Duodenal mucosa (tissue), 2 donors: Measurements from ENCODE around the gene ENPP6.
"Not testable (repeated sequence)": the region's sequence is repeated elsewhere in the genome, so short reads cannot be mapped to it uniquely, and the experiment has no call there.

Experiments used
- H3K27ac ChIP-seq: one replicate; pipeline ENCODE4 v1.7.0; 2013; ENCODE audit warnings: low read depth, low read length
- H3K27me3 ChIP-seq, 2 donors: one replicate each; pipeline ENCODE4 v1.7.0; 2013; ENCODE audit warnings: low read length in 2 of 2, control low read depth in 1 of 2; ENCODE audit not compliant: insufficient read depth in 2 of 2, control insufficient read depth in 1 of 2
- H3K36me3 ChIP-seq, 2 donors: one replicate each; pipeline ENCODE4 v1.7.0; 2013; ENCODE audit warnings: low read length in 2 of 2, control low read depth in 1 of 2; ENCODE audit not compliant: insufficient read depth in 2 of 2, control insufficient read depth in 1 of 2
- H3K4me1 ChIP-seq, 2 donors: one replicate each; pipeline ENCODE4 v1.7.0; 2013; ENCODE audit warnings: low read length in 2 of 2, control low read depth in 1 of 2; ENCODE audit not compliant: insufficient read depth in 2 of 2, control insufficient read depth in 1 of 2
- H3K4me3 ChIP-seq, 2 donors: one replicate each; pipeline ENCODE4 v1.7.0; 2013; ENCODE audit warnings: low read length in 2 of 2, low read depth in 1 of 2
- H3K9ac ChIP-seq, 2 donors: one replicate each; pipeline ENCODE4 v1.7.0; 2013; ENCODE audit warnings: low read length in 2 of 2, low read depth in 1 of 2
- H3K9me3 ChIP-seq, 2 donors: one replicate each; pipeline ENCODE4 v1.7.0; 2013; ENCODE audit warnings: low read length in 2 of 2, control low read depth in 1 of 2; ENCODE audit not compliant: control insufficient read depth in 1 of 2

The ENPP6 gene

DNA sequence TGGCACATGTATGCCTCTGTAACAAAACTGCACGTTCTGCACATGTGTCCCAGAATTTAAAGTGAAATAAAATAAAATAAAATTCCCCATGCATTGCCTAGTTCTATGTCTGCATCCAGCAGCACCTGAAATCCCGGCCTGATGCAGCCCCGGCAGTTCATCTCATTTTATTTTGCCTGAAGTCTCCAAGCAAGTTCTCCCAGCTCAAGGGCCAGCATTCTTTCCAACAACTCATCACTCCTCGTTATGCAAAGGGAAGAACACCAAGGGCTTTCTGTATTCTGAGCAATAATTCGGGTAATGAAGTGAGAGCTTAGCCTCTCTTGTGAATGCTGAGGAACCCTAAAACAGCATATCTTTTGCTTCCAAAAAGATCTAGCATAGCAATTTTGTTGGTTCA, 2.7 kb downstream of the ENPP6 start:
- H3K27ac ChIP-seq: no peak overlapping the region
- H3K9me3 ChIP-seq: no peaks in the 10 kb centered on the region
- no peaks in the 10 kb centered on the region for H3K27me3 ChIP-seq
- no peaks in the 10 kb centered on the region for H3K36me3 ChIP-seq
- H3K4me3 ChIP-seq: no peak overlapping the region
- H3K4me1 ChIP-seq: no peaks in the 10 kb centered on the region
- no peak overlapping the region for H3K9ac ChIP-seq

DNA sequence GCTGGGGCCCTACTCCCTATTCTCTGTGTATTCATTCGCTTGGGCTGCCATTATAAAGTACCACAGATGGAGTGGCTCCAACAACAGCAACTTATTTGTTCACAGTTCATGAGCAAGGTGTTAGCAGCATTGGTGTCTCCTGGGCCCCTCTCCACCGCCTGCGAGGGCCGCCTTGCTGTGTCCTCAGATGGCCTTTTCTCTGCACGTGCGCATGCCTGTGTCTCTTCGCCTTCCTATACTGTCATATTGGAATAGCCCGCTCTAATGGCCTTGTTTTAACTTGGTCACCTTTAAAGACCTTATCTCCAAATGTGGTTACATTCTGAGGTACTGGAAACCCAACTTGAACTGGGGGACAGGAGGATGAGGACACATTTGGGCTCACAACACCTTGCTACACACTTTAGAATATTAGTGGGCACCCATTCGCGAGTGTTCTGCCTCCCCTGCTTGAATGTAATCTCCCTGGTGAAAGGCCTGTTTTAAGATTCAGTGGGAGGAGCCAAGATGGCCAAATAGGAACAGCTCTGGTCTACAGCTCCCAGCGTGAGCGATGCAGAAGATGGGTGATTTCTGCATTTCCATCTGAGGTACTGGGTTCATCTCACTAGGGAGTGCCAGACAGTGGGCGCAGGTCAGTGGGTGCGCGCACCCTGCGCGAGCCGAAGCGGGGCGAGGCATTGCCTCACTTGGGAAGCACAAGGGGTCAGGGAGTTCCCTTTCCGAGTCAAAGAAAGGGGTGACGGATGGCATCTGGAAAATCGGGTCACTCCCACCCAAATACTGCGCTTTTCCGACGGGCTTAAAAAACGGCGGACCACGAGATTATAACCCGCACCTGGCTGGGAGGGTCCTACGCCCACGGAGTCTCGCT, 9.7 kb downstream of the ENPP6 start:
- H3K27me3 ChIP-seq, H3K36me3 ChIP-seq, H3K4me3 ChIP-seq, H3K9ac ChIP-seq, H3K4me1 ChIP-seq, H3K27ac ChIP-seq, H3K9me3 ChIP-seq: not testable (repeated sequence)

DNA sequence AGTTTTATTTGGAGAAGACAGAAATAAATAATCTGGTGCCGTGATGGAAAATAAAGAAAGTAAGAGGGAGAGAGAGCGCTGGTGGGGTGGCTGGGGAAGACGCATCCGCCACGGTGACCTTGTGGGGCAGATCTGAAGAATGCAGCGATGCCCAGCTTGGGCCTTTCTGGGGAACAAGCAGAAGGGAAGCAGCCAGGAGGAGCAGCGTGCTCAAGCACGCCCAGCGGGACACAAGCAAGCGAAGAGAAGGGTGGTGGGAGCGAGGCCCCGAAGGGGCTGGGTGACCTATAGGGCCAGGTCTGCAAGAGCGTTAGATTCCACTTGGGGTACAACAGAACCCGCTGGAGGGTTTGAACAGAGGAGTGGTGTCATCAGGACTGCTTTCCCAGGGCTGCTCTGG, 12.4 kb downstream of the ENPP6 start:
- no peaks in the 10 kb centered on the region for H3K27me3 ChIP-seq
- H3K4me3 ChIP-seq: no peak overlapping the region
- no peaks in the 10 kb centered on the region for H3K36me3 ChIP-seq
- H3K27ac ChIP-seq: no peak overlapping the region
- no peaks in the 10 kb centered on the region for H3K4me1 ChIP-seq
- H3K9me3 ChIP-seq: no peaks in the 10 kb centered on the region
- H3K9ac ChIP-seq: no peak overlapping the region

GRCh38 chr4:184203300-184203699, 14.4 kb downstream of the ENPP6 start:
- Histone ChIP-seq H3K36me3 (no peaks in the 10 kb centered on the region), H3K4me3 (no peak overlapping the region), H3K27me3 (no peaks in the 10 kb centered on the region), H3K27ac (no peak overlapping the region), H3K4me1 (no peaks in the 10 kb centered on the region), H3K9me3 (no peaks in the 10 kb centered on the region), H3K9ac (no peak overlapping the region)

DNA sequence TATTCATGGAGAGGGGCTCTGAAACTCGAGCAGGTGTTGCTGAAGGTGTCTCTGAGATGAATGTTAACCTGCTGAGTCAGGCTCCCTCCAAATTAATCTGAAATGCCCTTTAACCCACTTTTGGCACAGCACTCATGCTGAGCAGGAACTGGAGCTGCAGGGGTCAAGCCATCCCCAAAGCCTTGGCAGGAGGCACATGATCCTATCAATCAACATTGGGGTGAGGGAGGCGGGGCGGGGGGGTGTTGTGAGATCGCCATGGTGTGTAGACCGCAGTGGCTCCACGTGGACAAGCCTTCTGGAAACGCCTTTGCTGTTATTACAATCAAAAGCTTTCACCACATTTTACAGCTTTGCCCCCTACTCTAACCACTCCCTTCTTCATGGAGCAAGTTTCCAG, 16.5 kb downstream of the ENPP6 start:
- Histone ChIP-seq H3K9ac (no peak overlapping the region), H3K27ac (no peak overlapping the region), H3K4me1 (no peaks in the 10 kb centered on the region), H3K4me3 (no peak overlapping the region), H3K27me3 (no peaks in the 10 kb centered on the region), H3K36me3 (no peaks in the 10 kb centered on the region), H3K9me3 (no peaks in the 10 kb centered on the region)

- no peaks in the 10 kb centered on the region for H3K36me3 ChIP-seq
- H3K27ac ChIP-seq: no peak overlapping the region
- no peak overlapping the region for H3K4me3 ChIP-seq
- no peaks in the 10 kb centered on the region for H3K4me1 ChIP-seq
- H3K9me3 ChIP-seq: no peaks in the 10 kb centered on the region
- no peaks in the 10 kb centered on the region for H3K27me3 ChIP-seq
- no peak overlapping the region for H3K9ac ChIP-seq
These were observed 17.4 kb downstream of the ENPP6 start for GRCh38 chr4:184200296-184200695.

- no peak overlapping the region for H3K27ac ChIP-seq
- no peaks in the 10 kb centered on the region for H3K27me3 ChIP-seq
- H3K4me1 ChIP-seq: no peaks in the 10 kb centered on the region
- no peak overlapping the region for H3K9ac ChIP-seq
- H3K4me3 ChIP-seq: no peak overlapping the region
- H3K9me3 ChIP-seq: no peaks in the 10 kb centered on the region
- H3K36me3 ChIP-seq: no peaks in the 10 kb centered on the region
These were observed 17.9 kb downstream of the ENPP6 start for GRCh38 chr4:184199780-184200179.

GRCh38 chr4:184198190-184198589, 19.5 kb downstream of the ENPP6 start:
- no peak overlapping the region for H3K9ac ChIP-seq
- H3K4me1 ChIP-seq: no peaks in the 10 kb centered on the region
- H3K4me3 ChIP-seq: no peak overlapping the region
- no peaks in the 10 kb centered on the region for H3K9me3 ChIP-seq
- peaks cover 0 to 2% of the 10 kb centered on the region in 2 donors for H3K27me3 ChIP-seq
- H3K27ac ChIP-seq: no peak overlapping the region
- H3K36me3 ChIP-seq: no peaks in the 10 kb centered on the region

DNA sequence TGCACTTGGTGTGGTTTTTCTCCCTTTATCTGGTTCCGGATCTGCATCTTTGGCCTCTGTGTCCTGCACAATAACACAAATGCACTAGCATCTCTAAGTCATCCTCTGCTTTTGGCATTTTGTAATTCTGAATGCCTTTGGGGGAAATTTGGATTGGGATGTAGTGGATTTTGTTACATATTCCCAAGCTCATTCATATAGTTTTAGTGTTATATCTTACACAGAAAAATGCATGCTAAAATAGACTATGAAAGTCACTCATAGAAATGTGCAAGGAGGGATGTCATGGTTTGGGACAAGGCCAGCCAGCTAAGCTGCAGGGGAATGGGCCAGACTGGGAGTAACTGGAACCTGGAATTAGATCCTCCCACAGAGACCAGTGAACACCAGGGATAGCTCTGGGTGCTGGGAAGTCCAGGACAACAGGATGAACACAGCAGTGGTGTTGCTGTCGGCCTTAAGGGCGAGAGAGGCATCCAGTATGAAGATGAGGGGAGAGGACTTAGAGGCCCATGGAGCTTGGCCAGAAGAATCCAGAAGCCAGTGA, 20.1 kb downstream of the ENPP6 start:
- Histone ChIP-seq H3K4me3 (no peak overlapping the region), H3K9ac (no peak overlapping the region), H3K36me3 (no peaks in the 10 kb centered on the region), H3K27me3 (peaks cover 0 to 2% of the 10 kb centered on the region in 2 donors), H3K9me3 (no peaks in the 10 kb centered on the region), H3K27ac (no peak overlapping the region), H3K4me1 (no peaks in the 10 kb centered on the region)

DNA sequence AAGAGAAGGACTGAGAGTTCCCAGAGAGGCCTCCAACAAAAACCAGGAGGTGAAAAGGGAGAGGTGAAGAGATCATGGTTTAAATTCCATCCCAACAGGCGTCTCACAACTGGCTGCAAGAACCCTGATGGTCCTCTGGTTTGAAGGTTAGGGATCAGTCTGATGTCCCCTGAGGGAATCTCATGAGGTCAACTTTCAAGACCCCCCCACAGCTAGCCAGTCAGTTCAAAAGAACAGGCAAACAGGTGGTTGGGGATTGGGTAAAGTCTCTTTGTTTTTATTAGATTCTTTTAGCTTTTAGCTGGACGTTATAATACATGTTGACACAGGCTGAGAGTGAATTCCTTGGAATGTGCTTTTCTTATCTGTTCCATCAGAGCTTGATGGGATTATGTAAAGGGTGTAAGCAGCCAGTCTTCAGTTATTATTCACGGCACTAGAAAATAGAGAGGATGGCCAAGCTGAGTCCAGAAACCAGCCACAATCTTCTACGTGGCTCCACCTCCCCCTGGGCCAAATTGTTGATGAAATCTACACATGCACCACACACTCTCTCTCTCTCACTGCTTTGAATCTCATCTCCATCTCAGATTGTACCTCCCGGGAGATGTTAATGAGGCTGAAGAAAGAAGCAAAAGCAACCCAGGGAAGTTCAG, 20.8 kb downstream of the ENPP6 start:
- peaks cover 0 to 2% of the 10 kb centered on the region in 2 donors for H3K27me3 ChIP-seq
- H3K27ac ChIP-seq: no peak overlapping the region
- no peaks in the 10 kb centered on the region for H3K9me3 ChIP-seq
- H3K4me1 ChIP-seq: no peaks in the 10 kb centered on the region
- no peak overlapping the region for H3K4me3 ChIP-seq
- no peaks in the 10 kb centered on the region for H3K36me3 ChIP-seq
- H3K9ac ChIP-seq: no peak overlapping the region
